ENCODE measurements around the gene PDE4D. TPM values are rescaled to one million over a fixed set of nuclear protein-coding genes. Genes with fewer than 3 reads are reported as not detected.
"Not testable (repeated sequence)": the region's sequence is repeated elsewhere in the genome, so short reads cannot be mapped to it uniquely, and the experiment has no call there.

Gene PDE4D
- total RNA-seq, 1 experiment from 2014 or later = 5.3 TPM

- H3K36me3 ChIP-seq (replicated peaks; ENCODE audit: control insufficient read depth, insufficient read depth, low read length); DNase-seq; H3K4me3 ChIP-seq (ENCODE audit: insufficient read depth, low read depth, low read length); H3K27me3 ChIP-seq (ENCODE audit: control insufficient read depth, insufficient read depth, low read length): not testable (repeated sequence)
Measured at GRCh38 chr5:59762232-59762631, 131.3 kb downstream of the PDE4D start.

GRCh38 chr5:59760785-59761348, 132.7 kb downstream of the PDE4D start:
- no peaks in the 10 kb centered on the region for H3K36me3 ChIP-seq (replicated peaks; ENCODE audit: control insufficient read depth, insufficient read depth, low read length)

GRCh38 chr5:59759600-59760351, 133.8 kb downstream of the PDE4D start:
- Histone ChIP-seq H3K4me3 (ENCODE audit: insufficient read depth, low read depth, low read length) (no peak overlapping the region), H3K36me3 (replicated peaks; ENCODE audit: control insufficient read depth, insufficient read depth, low read length) (no peaks in the 10 kb centered on the region), H3K27me3 (ENCODE audit: control insufficient read depth, insufficient read depth, low read length) (no peaks in the 10 kb centered on the region)
- no peak for DNase-seq

More at GRCh38 chr5:59760785-59761348, 132.7 kb downstream of the PDE4D start:
- no peak for DNase-seq
- no peaks in the 10 kb centered on the region for H3K27me3 ChIP-seq (ENCODE audit: control insufficient read depth, insufficient read depth, low read length)
- no peak overlapping the region for H3K4me3 ChIP-seq (ENCODE audit: insufficient read depth, low read depth, low read length)

GRCh38 chr5:59758566-59758965, 135.0 kb downstream of the PDE4D start:
- Histone ChIP-seq H3K36me3 (replicated peaks; ENCODE audit: control insufficient read depth, insufficient read depth, low read length) (no peaks in the 10 kb centered on the region), H3K27me3 (ENCODE audit: control insufficient read depth, insufficient read depth, low read length) (no peaks in the 10 kb centered on the region), H3K4me3 (ENCODE audit: insufficient read depth, low read depth, low read length) (no peak overlapping the region)
- DNase-seq = no peak

GRCh38 chr5:59757442-59757841, 136.1 kb downstream of the PDE4D start:
- Histone ChIP-seq H3K4me3 (ENCODE audit: insufficient read depth, low read depth, low read length) (no peak overlapping the region), H3K27me3 (ENCODE audit: control insufficient read depth, insufficient read depth, low read length) (no peaks in the 10 kb centered on the region), H3K36me3 (replicated peaks; ENCODE audit: control insufficient read depth, insufficient read depth, low read length) (no peaks in the 10 kb centered on the region)
- no peak for DNase-seq

GRCh38 chr5:59756373-59757035, 137.0 kb downstream of the PDE4D start:
- no peaks in the 10 kb centered on the region for H3K27me3 ChIP-seq (ENCODE audit: control insufficient read depth, insufficient read depth, low read length)
- H3K4me3 ChIP-seq (ENCODE audit: insufficient read depth, low read depth, low read length) = no peak overlapping the region
- H3K36me3 ChIP-seq (replicated peaks; ENCODE audit: control insufficient read depth, insufficient read depth, low read length) = no peaks in the 10 kb centered on the region
- no peak for DNase-seq

DNA sequence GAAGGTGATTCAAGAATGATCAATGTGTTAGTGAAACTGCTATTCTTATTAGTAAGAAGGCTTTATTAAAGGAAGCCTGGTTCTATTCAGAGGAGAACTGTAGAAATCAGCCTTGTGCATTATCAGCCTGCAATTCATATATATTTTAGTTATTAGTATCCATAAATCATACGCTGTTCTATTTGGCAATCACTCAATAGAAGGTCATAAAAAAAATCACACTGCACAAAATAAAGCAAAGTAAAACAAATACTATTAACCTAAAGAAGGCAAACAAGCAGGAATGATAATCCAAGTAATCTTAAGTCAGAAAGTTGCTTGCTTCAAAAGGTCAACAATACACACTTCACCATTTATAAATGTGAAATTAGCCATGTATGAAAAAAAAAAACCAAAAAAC, 138.1 kb downstream of the PDE4D start:
- Histone ChIP-seq H3K27me3 (ENCODE audit: control insufficient read depth, insufficient read depth, low read length) (no peaks in the 10 kb centered on the region), H3K4me3 (ENCODE audit: insufficient read depth, low read depth, low read length) (no peak overlapping the region), H3K36me3 (replicated peaks; ENCODE audit: control insufficient read depth, insufficient read depth, low read length) (no peaks in the 10 kb centered on the region)
- no peak for DNase-seq

- no peak overlapping the region for H3K4me3 ChIP-seq (ENCODE audit: insufficient read depth, low read depth, low read length)
- H3K27me3 ChIP-seq (ENCODE audit: control insufficient read depth, insufficient read depth, low read length) = no peaks in the 10 kb centered on the region
- DNase-seq = no peak
- no peaks in the 10 kb centered on the region for H3K36me3 ChIP-seq (replicated peaks; ENCODE audit: control insufficient read depth, insufficient read depth, low read length)
Measured at GRCh38 chr5:59753599-59753998, 139.9 kb downstream of the PDE4D start.

DNA sequence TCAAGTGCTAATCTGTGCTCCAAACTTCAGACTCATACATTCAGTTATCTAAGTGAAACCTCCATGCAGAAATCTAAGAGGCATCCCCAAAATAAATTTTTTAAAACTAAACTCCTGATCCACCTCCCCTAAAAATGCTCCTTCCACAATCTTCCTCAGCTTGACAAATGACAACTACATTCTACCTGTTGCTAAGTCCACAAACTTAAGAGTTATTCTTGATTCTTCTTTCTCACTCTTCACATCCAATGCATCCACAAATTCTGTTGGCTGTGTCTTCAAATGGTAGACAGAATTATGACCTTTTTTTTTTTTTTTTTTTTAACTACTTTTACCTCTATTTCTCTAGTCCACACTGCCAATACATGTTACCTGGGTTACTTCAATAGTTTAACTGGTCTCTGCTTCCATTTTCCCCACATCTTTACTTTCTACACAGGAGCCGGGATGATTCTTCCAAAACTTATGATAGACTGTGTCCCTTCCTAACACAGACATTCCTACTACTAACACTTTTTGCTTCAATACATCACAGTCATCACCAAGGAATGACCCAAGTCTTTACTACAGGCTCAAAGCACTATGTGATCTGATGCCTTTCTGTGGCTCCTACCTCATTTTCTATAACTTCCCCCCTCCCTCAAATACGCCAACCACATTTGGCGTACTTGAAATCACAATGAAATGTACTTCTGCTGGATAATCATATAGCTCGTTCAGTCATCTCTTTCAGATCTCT, 143.6 kb downstream of the PDE4D start:
- DNase-seq = no peak
- Histone ChIP-seq H3K4me3 (ENCODE audit: insufficient read depth, low read depth, low read length) (no peak overlapping the region), H3K36me3 (replicated peaks; ENCODE audit: control insufficient read depth, insufficient read depth, low read length) (no peaks in the 10 kb centered on the region), H3K27me3 (ENCODE audit: control insufficient read depth, insufficient read depth, low read length) (no peaks in the 10 kb centered on the region)

GRCh38 chr5:59748036-59748663, 145.4 kb downstream of the PDE4D start:
- H3K27me3 ChIP-seq (ENCODE audit: control insufficient read depth, insufficient read depth, low read length); DNase-seq; H3K36me3 ChIP-seq (replicated peaks; ENCODE audit: control insufficient read depth, insufficient read depth, low read length); H3K4me3 ChIP-seq (ENCODE audit: insufficient read depth, low read depth, low read length): not testable (repeated sequence)

GRCh38 chr5:59746241-59746765, 147.2 kb downstream of the PDE4D start:
- DNase-seq = no peak
- Histone ChIP-seq H3K4me3 (ENCODE audit: insufficient read depth, low read depth, low read length) (no peak overlapping the region), H3K27me3 (ENCODE audit: control insufficient read depth, insufficient read depth, low read length) (no peaks in the 10 kb centered on the region), H3K36me3 (replicated peaks; ENCODE audit: control insufficient read depth, insufficient read depth, low read length) (no peaks in the 10 kb centered on the region)

DNA sequence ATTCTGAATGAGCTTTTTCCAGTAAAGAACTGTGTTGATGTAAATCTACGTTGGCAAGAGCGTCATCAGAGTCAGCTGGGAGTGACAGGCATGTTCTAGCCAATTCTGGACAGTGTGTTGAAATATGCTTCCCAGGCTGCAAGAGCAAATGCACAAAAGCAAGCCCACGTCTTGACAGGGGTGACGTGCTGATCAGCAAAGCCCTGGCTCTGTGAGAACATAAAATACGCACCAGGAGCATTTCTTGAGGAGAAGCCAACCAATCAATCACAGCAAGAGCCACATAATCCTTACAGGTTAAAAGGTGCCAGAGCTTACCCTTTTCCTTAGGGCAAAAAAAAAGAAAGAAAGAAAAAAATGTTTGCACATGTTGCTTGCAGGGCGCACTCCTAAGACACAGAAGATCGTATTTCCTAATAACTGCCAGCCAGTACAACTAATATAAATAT, 148.1 kb downstream of the PDE4D start:
- Histone ChIP-seq H3K4me3 (ENCODE audit: insufficient read depth, low read depth, low read length) (no peak overlapping the region), H3K36me3 (replicated peaks; ENCODE audit: control insufficient read depth, insufficient read depth, low read length) (no peaks in the 10 kb centered on the region), H3K27me3 (ENCODE audit: control insufficient read depth, insufficient read depth, low read length) (no peaks in the 10 kb centered on the region)
- no peak for DNase-seq

GRCh38 chr5:59744531-59744992, 149.0 kb downstream of the PDE4D start:
- H3K36me3 ChIP-seq (replicated peaks; ENCODE audit: control insufficient read depth, insufficient read depth, low read length) = no peaks in the 10 kb centered on the region

GRCh38 chr5:59741599-59741998, 151.9 kb downstream of the PDE4D start:
- DNase-seq = no peak
- H3K27me3 ChIP-seq (ENCODE audit: control insufficient read depth, insufficient read depth, low read length) = no peaks in the 10 kb centered on the region
- H3K4me3 ChIP-seq (ENCODE audit: insufficient read depth, low read depth, low read length) = no peak overlapping the region
- no peaks in the 10 kb centered on the region for H3K36me3 ChIP-seq (replicated peaks; ENCODE audit: control insufficient read depth, insufficient read depth, low read length)

More at GRCh38 chr5:59744531-59744992, 149.0 kb downstream of the PDE4D start:
- no peak overlapping the region for H3K4me3 ChIP-seq (ENCODE audit: insufficient read depth, low read depth, low read length)
- H3K27me3 ChIP-seq (ENCODE audit: control insufficient read depth, insufficient read depth, low read length) = no peaks in the 10 kb centered on the region
- DNase-seq = no peak

Measured in H7 (cell line).